Measurements from ENCODE around the gene BID.

DNA sequence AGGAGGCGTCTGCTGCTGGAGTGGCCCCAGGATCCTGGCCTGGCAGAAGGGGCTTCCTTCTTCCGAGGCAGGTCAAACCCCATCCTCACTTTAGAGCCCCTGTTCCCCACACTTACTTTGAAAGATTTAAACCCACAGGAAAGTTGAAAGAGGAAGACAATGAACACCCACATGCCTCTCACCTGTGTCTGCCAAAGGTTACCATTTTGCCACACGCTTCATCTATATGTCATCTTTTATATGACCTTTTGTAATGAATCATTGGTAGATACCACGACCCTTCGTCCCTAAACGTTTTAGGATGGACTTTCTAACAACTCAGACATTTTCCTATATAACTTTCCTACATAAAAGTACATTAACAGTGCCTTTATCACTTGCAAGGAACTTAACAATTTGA, 39.8 kb upstream of the BID start:
- no peak for TF ChIP-seq POLR2A (IDR thresholded peaks at IDR 0.05)
- TF ChIP-seq, protein P1, sequence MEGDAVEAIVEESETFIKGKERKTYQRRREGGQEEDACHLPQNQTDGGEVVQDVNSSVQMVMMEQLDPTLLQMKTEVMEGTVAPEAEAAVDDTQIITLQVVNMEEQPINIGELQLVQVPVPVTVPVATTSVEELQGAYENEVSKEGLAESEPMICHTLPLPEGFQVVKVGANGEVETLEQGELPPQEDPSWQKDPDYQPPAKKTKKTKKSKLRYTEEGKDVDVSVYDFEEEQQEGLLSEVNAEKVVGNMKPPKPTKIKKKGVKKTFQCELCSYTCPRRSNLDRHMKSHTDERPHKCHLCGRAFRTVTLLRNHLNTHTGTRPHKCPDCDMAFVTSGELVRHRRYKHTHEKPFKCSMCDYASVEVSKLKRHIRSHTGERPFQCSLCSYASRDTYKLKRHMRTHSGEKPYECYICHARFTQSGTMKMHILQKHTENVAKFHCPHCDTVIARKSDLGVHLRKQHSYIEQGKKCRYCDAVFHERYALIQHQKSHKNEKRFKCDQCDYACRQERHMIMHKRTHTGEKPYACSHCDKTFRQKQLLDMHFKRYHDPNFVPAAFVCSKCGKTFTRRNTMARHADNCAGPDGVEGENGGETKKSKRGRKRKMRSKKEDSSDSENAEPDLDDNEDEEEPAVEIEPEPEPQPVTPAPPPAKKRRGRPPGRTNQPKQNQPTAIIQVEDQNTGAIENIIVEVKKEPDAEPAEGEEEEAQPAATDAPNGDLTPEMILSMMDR (IDR thresholded peaks at IDR 0.05): no peak

Measured in adrenal gland (tissue), 5 donors.